HG02642 (cell line): ENCODE measurements around the gene IBA57.
"Not testable (repeated sequence)": the region's sequence is repeated elsewhere in the genome, so short reads cannot be mapped to it uniquely, and the experiment has no call there.

Source experiments
- ATAC-seq: cut with Tn5 transposase; IDR thresholded peaks from one replicate; pipeline ENCODE4 v1.9.1; 2021; ENCODE audit warnings: mild to moderate bottlenecking; ENCODE audit not compliant: unreplicated experiment, poor library complexity

The IBA57 gene

GRCh38 chr1:228224198-228225164 is 58.9 kb downstream of the IBA57 start:
- no peak for ATAC-seq

- no peak for ATAC-seq
Measured at GRCh38 chr1:228225165-228225710, 59.6 kb downstream of the IBA57 start.

- ATAC-seq = no peak
Measured at GRCh38 chr1:228225740-228226139, 60.1 kb downstream of the IBA57 start.

- ATAC-seq = no peak
Measured at GRCh38 chr1:228226141-228226874, 60.7 kb downstream of the IBA57 start.

GRCh38 chr1:228226956-228227791 is 61.6 kb downstream of the IBA57 start:
- ATAC-seq = no peak

GRCh38 chr1:228228147-228228546 is 62.5 kb downstream of the IBA57 start:
- ATAC-seq = not testable (repeated sequence)

GRCh38 chr1:228228601-228229074 is 63.0 kb downstream of the IBA57 start:
- ATAC-seq = no peak

GRCh38 chr1:228231189-228231588 is 65.6 kb downstream of the IBA57 start:
- ATAC-seq = no peak
